GM21529 (cell line): ENCODE data around the gene SLC9A8.

Experiments used
- ATAC-seq: cut with Tn5 transposase; IDR thresholded peaks from one replicate; pipeline ENCODE4 v1.9.1; 2021; ENCODE audit not compliant: unreplicated experiment

Gene SLC9A8

DNA sequence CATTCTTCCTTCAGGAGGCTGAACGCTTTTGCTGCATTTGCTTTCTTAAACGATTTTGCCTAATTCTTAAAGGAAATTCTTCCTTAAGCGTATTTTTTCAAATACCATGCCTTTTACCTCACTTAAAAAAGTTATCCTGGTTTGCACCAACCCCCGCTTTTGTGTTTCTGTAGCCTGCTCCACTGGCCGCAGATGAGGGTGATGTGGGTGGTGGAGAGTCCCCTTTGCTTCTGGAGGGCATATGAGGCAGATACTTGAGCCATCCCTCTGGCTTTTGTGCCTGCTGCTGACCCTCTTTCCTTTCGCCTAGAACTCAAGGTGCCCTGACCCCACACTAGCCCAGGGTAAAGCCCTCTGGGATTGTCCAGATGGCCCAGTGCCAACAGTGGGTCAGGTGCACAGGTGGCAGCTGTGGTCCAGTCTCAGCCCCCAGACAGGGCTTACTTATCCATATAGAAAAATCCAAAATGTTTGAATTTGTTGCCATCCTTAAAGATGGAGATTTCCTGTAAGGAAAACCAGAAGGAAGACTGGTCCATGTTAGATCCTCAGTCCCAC lies 58.8 kb downstream of the SLC9A8 start:
- ATAC-seq: no peak

DNA sequence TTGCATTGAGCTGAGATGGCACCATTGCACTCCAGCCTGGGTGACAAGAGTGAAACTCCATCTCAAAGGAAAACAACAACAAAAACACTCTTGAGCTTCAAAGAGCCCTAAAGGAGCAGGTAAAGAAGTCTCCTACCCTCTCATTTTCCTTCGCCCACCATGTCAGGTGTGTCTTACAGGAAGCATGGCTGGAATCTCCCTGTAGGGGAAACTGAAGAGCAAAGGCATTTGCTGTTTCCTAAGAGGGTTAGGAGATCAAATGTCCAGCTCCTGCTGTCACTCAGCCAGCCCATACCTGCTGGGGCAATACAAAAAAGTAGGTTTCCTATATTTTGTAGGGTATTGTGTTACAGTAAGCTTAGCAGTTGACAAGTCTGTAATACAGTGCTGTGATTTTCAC lies 59.4 kb downstream of the SLC9A8 start:
- ATAC-seq: no peak

DNA sequence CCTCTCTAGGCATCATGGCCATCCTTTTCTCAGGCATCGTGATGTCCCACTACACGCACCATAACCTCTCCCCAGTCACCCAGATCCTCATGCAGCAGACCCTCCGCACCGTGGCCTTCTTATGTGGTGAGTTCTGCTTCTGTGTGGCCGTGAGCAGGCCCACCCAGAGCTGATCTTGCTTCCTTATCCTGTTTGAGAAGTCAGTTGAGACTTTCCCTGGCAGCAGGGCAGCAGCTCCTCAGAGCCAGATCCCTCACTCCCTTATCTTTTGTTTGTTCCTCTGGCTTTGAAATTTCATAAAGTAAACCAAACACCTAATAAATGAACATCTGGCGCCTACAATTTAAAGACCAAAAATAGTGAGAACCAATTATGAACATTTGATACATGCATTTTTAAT lies 62.1 kb downstream of the SLC9A8 start:
- ATAC-seq: no peak

DNA sequence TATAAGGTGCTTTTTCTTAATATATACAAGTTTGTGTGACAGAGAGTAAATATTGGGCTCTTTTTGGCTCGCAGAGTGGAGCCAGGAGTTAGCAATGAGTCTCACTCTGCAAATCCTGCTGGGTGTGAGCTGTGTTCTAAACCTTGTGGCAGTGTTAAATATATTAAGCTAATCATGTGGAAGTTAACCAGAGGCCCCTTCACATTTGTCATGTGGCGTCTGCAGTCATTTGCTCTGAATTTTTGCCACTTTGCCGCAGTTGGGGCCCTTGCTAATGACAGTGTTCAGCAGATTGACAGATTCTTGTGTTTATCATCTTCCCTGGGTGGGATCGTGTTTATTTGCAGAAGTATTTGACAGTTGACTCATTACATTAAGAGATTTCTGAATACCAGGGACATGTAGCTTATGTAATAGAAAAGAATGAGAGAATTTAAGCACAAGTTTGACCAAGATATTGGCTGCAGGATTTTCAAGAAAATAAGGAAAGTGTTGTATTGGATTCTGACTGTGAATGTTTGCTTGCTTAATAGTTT lies 64.8 kb downstream of the SLC9A8 start:
- ATAC-seq: no peak

DNA sequence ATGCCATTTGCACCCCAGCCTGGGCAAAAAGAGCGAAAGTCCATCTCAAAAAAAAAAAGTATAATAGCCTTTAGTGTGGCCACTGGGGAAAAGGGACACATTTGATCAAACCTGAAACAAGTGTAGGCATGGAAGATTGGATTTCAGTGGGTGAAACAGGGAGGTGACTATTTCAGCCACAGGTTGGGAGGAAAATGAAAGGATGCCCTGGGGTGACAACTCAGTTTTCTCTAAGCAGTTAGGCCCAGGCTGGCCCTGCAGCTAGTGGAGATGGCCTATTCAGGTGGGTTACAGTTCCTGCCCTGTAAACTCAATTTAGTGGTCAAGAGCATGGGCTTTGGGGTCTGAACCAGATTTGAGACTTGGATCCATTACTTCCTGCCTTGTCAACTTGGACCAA lies 66.3 kb downstream of the SLC9A8 start:
- ATAC-seq: no peak

DNA sequence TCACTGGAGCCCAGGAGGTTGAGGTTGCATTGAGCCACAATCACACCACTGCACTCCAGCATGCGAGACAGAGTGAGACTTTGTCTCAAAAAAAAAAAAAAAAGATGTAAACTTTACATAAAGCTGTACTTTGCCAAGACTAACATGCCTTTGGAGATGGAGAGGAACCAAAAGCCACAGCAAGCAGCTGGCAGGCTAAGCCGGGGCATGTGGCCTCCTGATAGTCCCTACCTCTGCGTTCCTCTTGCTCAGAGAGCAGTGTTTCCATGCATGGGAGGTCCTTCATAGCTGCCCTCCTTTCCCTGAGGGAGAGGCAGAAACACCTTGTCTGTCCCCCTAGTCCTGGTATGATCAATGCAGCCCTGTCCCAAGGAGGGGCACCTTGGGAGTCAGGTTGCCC lies 67.5 kb downstream of the SLC9A8 start:
- ATAC-seq: no peak

DNA sequence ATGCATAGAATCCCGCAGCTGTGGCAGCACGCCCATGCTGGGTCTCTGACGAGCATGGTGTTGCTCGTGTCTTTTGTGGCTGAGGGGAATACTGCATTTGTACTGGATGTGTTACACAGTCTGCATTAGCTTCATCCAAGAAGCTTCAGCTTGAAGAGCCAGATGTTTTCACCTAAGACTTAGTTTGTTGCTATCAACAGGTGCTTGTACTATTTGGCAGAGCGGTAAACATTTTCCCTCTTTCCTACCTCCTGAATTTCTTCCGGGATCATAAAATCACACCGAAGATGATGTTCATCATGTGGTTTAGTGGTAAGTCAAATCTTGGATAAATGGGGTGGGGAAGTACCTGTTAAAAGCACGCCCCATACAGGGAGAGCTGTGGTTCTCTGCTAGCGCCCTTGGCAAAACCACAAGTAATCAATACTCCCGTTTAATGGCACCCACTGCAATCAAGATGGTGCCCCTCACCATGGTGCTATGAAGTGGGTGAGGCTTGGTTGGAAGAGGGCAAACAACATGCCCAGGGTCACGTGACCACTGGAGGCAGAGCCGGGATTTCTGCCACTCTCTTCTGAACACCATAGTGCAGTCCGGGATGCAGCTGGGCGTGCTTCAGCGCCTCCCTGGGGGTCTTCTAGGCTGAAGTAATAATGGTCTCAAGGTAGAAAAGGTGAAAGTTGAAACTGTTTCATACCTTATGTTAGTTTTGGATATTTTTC lies 68.3 kb downstream of the SLC9A8 start:
- no peak for ATAC-seq

DNA sequence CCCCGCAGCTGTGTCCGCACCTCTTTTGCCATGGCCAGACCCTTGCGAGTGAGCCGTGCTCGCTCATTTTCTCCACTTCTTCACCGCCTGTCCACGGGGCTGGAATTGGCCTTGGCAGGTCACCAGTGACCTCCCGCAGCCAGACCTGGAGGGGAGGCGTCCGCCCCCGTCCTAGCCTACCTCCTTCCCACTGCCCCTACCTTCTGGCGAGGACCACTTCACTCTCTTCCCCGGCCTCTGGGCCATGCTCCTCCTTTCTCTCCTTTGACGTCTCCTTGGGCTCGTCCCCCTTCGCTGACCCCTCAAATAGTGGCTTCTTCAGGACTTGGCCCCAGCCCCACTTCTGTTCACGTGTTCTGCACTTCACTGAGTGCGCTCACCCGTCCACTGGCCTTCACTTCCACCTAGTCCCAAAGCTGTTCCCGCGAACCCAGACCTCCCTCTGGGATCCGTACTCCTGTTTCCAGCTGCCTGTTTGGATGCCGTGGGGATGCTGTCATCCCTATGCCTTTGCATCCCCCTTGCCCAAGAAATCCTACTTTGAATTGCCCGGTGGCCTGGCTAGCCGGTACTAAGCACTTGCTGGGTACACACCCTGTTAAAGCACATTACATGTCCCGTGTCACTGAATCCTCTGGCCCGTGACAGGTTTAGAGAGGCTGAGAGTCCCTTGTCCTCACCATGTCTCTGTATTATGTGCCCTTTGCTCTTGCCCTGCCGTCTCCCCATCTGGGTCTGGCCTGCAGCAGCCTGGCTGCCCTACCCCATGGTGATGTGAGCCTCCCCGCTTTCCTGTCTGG lies 69.7 kb downstream of the SLC9A8 start:
- ATAC-seq: no peak

DNA sequence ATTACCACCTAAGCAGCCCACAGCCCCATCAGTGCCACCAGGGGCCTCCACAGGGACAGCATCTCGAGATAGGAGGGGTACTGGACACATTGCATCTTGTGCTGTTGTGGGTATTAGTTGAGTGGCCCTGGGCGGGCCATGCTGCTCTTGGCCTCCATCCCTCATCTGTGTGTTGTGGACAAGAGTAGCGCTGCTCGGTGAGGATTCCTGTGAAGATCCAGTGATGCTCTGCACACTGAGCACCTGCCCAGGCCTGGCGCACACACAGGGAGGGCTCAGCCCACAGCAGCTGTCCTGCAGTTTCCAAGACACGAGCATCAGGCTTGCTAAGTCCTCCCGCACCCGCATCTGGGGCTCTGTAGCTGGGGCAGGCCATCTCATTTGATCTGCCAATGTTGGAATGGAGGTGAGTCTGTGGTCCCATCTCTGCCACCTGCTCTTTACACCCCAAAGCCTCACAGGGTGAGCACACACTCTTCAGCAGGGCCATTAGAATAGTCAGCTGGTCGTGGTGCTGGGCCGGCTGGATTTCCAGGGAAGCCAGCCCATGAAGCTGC lies 70.7 kb downstream of the SLC9A8 start:
- ATAC-seq: no peak

DNA sequence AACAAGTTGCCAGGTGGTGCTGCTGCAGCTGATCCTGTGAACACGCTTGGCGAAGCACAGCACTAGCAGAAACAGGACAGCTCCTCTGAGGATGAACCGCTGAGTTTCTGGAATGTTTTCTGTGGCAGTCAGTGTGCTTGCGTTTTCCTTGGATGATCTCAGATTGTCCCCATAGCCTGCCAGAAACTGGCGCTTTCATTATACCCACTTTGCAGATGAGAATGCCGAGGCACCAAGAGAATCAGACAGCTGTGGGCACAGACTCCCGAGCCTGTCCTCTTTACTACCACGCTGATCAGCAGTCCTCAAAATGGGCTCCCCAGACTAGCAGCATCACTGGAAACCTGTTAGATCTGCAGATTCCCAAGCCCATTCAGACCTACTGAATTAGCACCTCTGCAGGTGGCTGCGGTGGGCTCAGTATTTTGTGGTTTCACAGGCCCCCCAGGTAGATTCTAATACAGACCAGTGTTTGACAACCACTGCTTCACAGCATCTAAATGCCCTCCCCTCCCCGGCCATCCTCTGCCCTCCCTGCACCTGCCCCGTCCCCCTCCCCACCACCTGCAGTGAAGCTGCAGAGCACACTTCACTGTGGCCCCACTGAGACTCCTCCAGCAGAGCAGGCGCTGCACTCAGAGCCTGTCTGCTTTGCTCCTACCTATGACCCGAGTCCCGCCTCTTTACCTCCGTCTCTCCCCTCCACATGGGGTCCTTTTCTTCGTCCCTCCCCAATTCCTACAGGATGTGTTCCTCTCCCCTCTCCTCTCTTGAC lies 73.1 kb downstream of the SLC9A8 start:
- ATAC-seq: no peak

DNA sequence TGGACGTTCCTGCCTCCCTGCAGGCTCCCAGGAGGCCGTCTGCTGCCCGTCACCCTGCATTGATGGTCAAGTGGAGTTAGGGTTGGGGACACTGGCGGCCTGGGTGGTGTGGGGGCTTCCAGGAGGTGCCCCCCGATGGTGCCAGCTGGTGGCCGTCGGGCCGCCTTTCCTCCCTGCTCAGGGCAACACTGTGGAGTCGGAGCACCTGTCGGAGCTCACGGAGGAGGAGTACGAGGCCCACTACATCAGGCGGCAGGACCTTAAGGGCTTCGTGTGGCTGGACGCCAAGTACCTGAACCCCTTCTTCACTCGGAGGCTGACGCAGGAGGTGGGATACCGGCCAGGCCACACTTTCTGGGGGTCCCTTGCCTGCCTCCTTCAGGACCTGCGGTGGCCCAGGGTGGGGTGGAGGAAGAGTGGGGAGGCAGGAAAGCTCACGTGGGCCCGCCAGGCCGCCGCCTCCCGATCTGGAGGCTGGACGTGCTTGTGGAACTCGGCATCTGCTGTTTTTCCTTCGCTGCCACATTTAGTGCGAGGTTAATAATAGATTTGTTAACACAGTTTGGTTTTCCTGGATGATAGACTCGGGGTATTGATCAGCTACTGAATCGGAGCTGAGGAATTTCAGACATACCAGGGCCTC lies 74.1 kb downstream of the SLC9A8 start:
- ATAC-seq: no peak

DNA sequence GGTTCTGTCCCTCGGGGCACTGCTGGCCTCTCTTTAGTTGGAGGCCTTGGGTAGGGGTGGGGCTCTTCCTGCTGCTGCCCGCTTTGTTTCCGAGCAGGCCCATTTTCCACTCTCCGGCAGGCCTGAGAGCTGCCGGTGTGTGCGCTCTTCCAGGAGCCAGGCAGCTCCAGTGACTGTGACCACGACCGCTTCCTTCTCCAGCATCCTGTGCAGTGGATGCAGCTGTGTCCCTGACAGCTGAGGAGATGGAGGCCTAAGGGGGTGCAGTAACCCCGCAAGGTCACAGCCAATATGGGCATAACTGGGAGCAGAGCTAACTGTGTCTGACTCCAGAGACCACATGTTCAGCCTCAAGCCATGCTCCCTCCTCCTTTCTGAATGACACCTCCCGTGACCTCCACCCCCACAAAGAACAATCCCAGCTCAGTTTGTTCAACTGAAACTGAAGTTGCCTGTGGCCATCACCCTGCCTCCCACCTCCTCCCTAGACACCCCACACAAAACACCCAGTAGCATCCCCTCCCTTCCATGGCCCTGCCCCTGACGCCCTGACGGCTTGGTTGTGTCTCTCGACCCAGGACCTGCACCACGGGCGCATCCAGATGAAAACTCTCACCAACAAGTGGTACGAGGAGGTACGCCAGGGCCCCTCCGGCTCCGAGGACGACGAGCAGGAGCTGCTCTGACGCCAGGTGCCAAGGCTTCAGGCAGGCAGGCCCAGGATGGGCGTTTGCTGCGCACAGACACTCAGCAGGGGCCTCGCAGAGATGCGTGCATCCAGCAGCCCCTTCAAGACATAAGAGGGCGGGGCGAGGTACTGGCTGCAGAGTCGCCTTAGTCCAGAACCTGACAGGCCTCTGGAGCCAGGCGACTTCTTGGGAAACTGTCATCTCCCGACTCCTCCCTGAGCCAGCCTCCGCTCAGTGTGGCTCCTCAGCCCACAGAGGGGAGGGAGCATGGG lies 74.9 kb downstream of the SLC9A8 start:
- no peak for ATAC-seq

DNA sequence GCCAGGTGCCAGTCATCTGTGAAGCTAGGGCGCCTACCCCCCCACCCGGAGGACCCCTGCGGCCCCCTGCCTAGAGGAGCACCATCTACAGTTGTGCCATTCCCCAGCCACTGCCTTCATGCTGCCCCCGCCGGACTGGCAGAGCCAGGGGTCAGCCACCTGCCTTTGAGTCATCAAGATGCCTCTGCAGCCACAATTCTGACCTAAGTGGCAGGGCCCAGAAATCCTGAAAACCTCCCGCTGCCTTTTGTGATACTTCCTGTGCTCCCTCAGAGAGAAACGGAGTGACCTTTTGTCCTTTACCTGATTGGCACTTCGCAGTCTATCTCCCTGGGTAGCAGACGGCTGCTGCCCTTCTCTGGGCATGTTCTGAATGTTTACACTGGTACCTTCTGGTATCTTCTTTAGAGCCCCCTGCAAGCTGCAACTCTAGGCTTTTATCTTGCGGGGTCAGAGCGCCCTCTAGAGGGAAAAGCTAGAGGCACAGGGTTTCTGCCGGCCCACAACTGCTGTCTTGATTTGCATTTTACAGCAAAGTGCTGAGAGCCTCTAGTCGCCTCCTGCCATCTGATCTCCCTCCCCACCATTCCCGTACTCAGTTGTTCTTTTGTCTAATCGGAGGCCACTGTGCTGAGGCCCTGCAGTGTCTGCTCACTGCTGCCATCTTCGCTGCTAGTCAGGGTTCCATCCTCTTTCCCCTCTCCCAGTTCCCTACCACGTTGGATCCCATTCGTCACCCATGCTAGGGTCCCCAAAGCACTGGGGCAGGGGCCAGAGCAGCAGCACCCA lies 75.8 kb downstream of the SLC9A8 start:
- ATAC-seq: no peak

DNA sequence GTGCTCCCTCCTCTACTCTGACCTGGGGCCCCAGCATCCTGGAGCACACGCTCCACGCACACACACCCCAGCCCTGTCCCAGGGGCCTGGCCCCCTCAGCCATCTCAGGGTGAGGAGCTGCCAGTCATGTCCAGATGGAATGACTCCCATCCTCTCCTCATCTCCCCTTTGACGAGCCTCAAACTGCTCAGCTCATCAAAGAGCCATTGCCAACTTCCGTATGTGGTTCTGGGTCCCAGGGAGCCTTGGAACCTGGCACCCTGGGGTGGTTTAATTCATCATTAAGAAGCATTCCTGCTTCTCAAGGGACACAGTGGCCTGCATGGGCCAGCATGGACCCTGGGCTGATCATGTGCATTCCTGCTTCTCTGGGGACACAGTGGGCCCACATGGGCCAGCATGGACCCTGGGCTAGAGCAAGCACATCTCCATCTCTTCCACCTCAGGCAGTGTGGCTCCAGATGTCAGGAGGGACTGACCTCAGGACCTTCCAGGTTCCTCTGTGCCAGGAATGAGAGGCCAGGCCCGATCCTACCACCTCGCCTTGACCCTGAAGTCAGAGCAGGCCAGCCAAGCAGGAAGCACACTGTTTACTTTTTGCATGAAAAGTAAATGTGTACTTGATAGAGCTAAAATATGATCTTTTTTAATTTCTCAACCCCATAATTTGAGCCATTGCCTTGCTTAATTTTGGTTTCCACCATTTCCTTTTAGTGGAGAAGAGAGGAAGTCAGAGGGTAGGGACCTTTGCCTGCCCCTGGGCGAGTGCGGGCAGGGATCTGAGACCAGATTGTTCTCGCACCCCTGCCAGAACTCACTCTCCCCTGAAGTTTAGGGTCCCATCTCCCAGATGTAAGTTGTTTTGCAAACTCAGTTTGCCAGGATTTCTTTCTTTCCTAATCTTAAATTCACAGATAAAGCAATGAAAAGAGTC lies 76.6 kb downstream of the SLC9A8 start:
- no peak for ATAC-seq

DNA sequence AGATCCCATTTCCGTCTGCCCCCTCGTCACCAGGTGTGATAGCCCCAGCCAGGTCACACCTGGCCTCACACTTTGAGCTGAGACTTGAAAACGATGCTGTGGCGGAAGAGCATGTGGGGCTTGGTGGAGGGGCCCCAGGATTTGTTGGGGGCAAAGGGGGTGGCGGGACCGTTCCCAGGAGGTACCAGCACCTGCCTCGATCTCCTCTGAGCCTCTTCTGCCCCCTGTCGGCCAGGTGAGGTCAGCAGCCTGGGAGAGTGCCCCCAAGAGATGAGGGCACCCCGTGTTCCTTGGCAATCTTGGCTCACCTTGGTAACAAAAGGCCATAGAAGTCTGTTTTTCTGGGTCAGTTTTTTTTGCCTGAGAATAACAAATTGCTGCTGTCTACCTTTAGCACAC lies 77.3 kb downstream of the SLC9A8 start:
- ATAC-seq: no peak

DNA sequence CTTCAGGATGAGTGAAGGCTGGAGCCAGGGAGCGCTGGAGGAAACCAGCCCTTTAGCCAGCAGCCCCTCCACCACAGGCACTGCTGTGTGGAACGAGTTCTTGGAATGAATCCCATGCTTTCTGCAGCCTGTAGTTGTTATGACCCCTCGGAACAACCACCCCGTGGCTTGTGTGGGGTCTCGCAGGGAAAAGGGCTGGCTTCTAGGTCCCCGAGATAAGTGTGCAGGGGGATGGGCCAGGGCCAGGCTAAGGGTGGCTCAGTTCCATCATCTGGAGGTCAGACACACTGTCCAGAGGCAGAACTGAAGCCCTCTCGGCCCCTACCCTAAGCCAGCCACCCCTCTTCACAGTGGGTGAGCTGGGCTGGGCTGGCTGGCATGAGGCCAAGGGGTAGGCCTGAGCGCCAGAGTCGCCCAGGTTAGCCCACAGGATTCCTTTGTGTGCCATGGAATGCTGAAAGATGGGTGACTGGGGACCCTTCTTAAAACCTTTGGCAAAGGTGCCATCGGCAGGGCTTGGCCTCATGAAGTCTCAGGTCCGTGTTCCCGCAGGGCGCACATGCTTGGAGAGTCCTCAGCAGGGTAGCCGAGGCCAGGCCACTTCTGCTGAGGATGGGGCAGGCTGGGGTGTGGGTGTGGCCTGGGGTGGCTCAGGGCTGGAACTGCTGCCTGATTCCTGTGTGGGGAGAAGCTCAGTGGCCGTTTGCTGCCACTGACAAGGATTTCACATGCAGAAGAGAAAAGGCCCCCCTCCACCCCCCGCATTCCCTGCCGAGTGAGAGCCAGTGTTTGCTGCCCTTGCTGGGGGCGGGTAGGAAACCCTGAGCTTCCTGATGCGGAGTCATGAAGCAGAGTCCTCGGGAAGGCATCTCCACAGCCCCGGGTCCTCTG lies 78.1 kb downstream of the SLC9A8 start:
- no peak for ATAC-seq
